NT2/D1 (cell line): ENCODE data around the gene CDS1.

Source experiments
- SUZ12 ChIP-seq: IDR thresholded peaks from 2 replicates; pipeline ENCODE4 v1.6.1; 2011; ENCODE audit not compliant: insufficient read length, insufficient read depth; ENCODE audit errors: extremely low read depth
- YY1 ChIP-seq: IDR thresholded peaks from 2 replicates; pipeline ENCODE4 v1.6.1; 2011; ENCODE audit not compliant: insufficient read length, insufficient read depth
- ZNF274 ChIP-seq: IDR thresholded peaks from 2 replicates; pipeline ENCODE4 v1.6.1; 2011; ENCODE audit warnings: mild to moderate bottlenecking, low read depth, low read length

DNA sequence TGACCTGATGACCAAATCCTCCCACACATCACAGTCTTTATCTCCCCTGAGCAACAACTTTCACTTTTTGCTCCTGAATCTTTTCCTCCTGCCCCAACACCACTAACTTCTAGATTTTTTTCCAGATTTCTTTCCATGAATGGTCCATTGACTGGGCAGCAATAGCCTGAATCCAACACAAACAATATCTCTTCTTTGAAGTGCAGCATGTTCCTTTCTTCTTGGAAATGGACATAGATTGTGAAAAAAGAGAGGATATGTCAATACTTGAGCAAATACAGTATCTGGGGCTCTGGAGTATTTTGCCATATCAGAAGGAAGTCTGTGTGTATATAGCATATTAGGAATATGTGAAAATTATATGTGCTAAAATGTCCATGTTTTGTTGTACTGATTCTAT, 55.2 kb downstream of the CDS1 start:
- TF ChIP-seq ZNF274 = no peak
- TF ChIP-seq YY1 = no peak
- TF ChIP-seq SUZ12 = no peak
